ENCODE data around the gene TFR2. TPM values are rescaled to one million over a fixed set of nuclear protein-coding genes. Genes with fewer than 3 reads are reported as not detected.

Gene TFR2
- total and polyA plus RNA-seq, 2 donors (not counting 1 experiment from before 2014, with no cell fraction given): 0.16 TPM; not detected in 1

DNA sequence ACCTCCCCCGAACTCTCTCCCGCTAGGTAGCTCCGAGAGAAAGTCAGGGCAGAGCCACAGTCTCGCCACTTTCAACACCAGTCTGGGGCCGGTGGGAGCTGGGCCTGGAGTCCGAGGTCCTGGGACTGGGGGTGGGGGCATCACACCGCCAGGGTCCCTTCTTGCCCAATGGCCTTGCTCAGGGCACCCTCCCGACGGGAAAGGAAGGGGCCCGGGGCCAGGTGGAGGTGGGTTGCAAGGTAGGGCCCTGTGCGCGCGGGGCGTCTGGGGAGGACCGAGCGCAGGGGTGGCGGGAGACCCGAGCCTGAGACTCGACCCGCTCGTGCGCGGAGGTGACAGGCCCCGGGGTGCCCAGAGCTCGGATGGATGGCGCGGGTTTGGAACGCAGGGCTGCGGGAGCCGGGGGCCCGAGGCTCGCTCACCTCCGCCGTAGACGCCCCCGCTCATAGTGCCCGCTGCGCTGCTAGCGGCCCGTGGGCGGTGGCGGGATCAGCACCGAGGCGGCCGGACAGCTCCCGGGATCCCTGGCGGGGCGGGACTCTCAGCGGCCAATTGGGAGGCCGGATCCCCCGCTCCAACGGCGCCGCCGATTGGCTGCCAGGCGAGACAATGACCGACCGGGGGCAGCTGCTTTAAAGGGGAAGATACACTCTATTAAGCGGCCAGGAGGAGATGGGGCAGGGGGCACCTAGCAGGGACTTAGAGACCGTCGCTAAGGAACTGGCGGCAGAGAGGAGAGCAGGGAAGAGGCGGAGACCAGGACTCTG lies 14.7 kb upstream of the TFR2 start, which contains the start of gene ACTL6B:
TSS of gene ACTL6B (minus strand) at position 541 of the 767 bp plus-strand sequence. CDS start at position 447, 94 bp downstream.
- Histone ChIP-seq H3K9me3 (ENCODE audit: control insufficient read depth, insufficient read depth, low read depth, low read length) (no peaks in the 10 kb centered on the region), H4K20me1 (ENCODE audit: control insufficient read depth, extremely low read depth, insufficient read depth, low read length) (no peaks in the 10 kb centered on the region), H3K4me1 (ENCODE audit: control insufficient read depth, extremely low read depth, insufficient read depth, low read length) (no peaks in the 10 kb centered on the region), H3K79me2 (ENCODE audit: control insufficient read depth, insufficient read depth, low read length) (no peaks in the 10 kb centered on the region), H2AFZ (ENCODE audit: low read length) (no peak within 1 kb of the TSS), H3K27ac (ENCODE audit: insufficient read depth, low read length) (no peak within 1 kb of the TSS), H3K4me2 (ENCODE audit: extremely low read depth, insufficient read depth, low read length) (no peak within 1 kb of the TSS), H3K27me3 (ENCODE audit: control insufficient read depth, insufficient read depth, low read length) (peaks cover 11% of the 10 kb centered on the region), H3K36me3 (ENCODE audit: control insufficient read depth, insufficient read depth, low read length) (no peaks in the 10 kb centered on the region), H3K4me3 (replicated peaks in 1 of 4; ENCODE audit: control extremely low read depth in 1 of 4, insufficient read depth in 1 of 4, low read depth in 3 of 4, low read length in 4 of 4) (no peak within 1 kb of the TSS), H3K9ac (ENCODE audit: insufficient read depth, low read length) (no peak within 1 kb of the TSS)
- DNase-seq (ENCODE audit: low read depth in 2 of 2): no peak
- TF ChIP-seq, protein P1, sequence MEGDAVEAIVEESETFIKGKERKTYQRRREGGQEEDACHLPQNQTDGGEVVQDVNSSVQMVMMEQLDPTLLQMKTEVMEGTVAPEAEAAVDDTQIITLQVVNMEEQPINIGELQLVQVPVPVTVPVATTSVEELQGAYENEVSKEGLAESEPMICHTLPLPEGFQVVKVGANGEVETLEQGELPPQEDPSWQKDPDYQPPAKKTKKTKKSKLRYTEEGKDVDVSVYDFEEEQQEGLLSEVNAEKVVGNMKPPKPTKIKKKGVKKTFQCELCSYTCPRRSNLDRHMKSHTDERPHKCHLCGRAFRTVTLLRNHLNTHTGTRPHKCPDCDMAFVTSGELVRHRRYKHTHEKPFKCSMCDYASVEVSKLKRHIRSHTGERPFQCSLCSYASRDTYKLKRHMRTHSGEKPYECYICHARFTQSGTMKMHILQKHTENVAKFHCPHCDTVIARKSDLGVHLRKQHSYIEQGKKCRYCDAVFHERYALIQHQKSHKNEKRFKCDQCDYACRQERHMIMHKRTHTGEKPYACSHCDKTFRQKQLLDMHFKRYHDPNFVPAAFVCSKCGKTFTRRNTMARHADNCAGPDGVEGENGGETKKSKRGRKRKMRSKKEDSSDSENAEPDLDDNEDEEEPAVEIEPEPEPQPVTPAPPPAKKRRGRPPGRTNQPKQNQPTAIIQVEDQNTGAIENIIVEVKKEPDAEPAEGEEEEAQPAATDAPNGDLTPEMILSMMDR (conservative IDR thresholded peaks at IDR 0.05 in 1 of 2, IDR thresholded peaks at IDR 0.05 in 1 of 2; ENCODE audit: low read depth in 1 of 2, low read length in 2 of 2): no peak

DNA sequence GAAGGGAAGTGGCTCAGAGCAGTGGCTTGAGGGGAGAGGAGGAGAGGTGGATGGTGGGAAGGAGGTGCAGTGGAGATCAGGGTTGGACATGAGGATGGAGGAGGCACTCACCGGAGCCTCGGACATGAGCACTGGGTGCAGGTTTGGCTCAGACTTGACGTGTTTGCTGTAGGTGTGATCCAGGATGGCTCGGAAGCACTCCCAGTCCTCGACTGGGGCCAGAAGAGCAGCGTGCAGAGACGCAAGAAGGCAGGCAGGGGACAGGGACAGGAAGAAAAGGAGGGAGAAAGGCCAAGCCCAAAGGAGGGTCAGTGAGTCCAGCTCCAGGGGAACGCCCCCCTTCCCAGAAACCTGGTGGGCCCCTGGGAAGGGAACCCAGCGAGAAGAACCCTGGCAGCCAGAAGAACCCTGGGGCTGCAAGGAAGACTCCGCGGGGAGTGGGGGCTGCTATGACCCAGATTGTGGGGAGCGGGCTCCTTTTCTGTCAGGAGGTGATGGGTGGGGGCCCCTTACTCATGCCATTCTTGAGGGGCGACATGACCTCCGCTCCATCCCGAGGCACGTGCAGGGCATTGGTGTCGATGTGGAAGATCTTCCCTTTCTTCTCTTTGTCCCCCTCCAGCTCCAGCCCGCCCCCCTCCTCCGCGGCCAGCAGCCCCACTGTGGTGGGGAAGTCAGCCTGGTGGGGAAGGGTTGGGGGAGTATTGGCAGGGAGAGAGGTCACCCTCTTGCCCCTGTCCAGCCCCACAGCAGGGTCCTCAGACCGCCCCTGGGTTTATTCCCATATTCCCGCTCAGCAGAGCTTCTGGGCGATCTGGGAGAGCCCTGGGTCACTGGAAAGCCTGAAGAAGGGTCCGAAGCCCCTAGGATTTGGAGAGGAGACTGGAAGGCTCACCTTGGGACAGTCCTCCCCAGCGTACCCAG lies 13.8 kb upstream of the TFR2 start:
- H4K20me1 ChIP-seq (ENCODE audit: control insufficient read depth, extremely low read depth, insufficient read depth, low read length): no peaks in the 10 kb centered on the region

More for the DNA sequence above, 13.8 kb upstream of the TFR2 start:
- H3K36me3 ChIP-seq (ENCODE audit: control insufficient read depth, insufficient read depth, low read length): no peaks in the 10 kb centered on the region
- no peak overlapping the region for H3K9ac ChIP-seq (ENCODE audit: insufficient read depth, low read length)
- no peak overlapping the region for H2AFZ ChIP-seq (ENCODE audit: low read length)
- no peaks in the 10 kb centered on the region for H3K9me3 ChIP-seq (ENCODE audit: control insufficient read depth, insufficient read depth, low read depth, low read length)
- no peak for DNase-seq (ENCODE audit: low read depth in 2 of 2)
- H3K4me1 ChIP-seq (ENCODE audit: control insufficient read depth, extremely low read depth, insufficient read depth, low read length): no peaks in the 10 kb centered on the region
- no peaks in the 10 kb centered on the region for H3K79me2 ChIP-seq (ENCODE audit: control insufficient read depth, insufficient read depth, low read length)
- no peak overlapping the region for H3K4me3 ChIP-seq (replicated peaks in 1 of 4; ENCODE audit: control extremely low read depth in 1 of 4, insufficient read depth in 1 of 4, low read depth in 3 of 4, low read length in 4 of 4)
- no peak overlapping the region for H3K27ac ChIP-seq (ENCODE audit: insufficient read depth, low read length)
- H3K4me2 ChIP-seq (ENCODE audit: extremely low read depth, insufficient read depth, low read length): no peak overlapping the region
- no peak for TF ChIP-seq EZH2 (IDR thresholded peaks at IDR 0.05; ENCODE audit: low read length, missing control alignments)
- TF ChIP-seq, protein P1 (conservative IDR thresholded peaks at IDR 0.05 in 1 of 2, IDR thresholded peaks at IDR 0.05 in 1 of 2; ENCODE audit: low read depth in 1 of 2, low read length in 2 of 2): no peak
- peaks cover 14% of the 10 kb centered on the region for H3K27me3 ChIP-seq (ENCODE audit: control insufficient read depth, insufficient read depth, low read length)

Data from fibroblast of lung (primary cell).